ENCODE measurements around the gene ZNF275. TPM values are rescaled to one million over a fixed set of nuclear protein-coding genes. Genes with fewer than 3 reads are reported as not detected.

Gene ZNF275
- total and polyA plus RNA-seq, 2 of the 8 experiments (the other 6 are each of a cell fraction or from before 2014, with no cell fraction given): 8.2 to 9.1 TPM

DNA sequence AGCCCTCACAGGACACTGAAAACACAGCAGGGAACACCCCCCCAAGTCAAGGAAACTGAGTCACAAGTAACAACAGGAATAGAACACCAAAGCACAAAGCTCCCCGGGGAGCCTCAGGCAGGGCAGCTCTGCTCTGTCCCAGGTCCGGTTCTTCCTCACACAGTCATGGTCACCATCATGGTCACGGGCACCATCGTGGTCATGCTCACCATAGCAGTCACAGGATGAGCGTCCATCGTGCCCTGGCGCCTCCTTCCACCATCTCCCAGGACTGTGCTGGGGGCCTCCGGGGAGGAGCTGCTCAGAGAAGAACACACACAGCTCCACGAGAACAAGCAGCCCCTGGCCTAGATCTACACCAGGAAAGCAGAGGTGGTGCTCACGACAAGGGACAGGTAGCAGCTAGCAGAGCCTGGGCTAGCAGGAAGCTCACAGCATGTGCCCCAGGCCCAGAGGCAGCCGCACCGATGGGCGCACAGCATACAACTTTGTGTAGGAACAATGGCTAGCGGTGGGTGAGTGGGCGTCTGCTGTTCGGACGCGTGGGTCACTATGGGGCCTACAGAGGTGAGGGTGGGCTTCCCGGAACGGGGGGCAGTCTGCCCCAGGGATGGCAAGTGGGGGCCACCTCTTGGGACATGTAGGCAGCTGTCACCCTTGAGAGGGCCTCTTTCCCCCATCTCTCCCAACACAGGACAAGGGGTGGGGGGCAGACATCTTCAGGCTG lies 15.8 kb upstream of the ZNF275 start:
- Histone ChIP-seq H3K56ac (replicated peaks; ENCODE audit: insufficient read length, low read depth, low read length) (no peak overlapping the region), H3K27me3 (replicated peaks in 1 of 4; ENCODE audit: control insufficient read depth in 3 of 4, extremely low read depth in 1 of 4, insufficient read depth in 3 of 4, low read length in 3 of 4) (peaks cover 0 to 11% (median 9%) of the 10 kb centered on the region in 4 experiments; a peak in 5 of 7 replicates), H3K4me2 (ENCODE audit: insufficient read depth in 1 of 2, low read depth in 2 of 2, low read length in 2 of 2) (no peak overlapping the region), H3K23me2 (ENCODE audit: low read depth, low read length) (no peaks in the 10 kb centered on the region; the same call in 1 of the 2 replicates), H3K9me3 (ENCODE audit: insufficient read depth in 2 of 2, low read depth in 1 of 2, low read length in 1 of 2) (no peaks in the 10 kb centered on the region), H4K20me1 (replicated peaks in 1 of 2; ENCODE audit: control insufficient read depth in 1 of 2, insufficient read depth in 2 of 2, low read length in 2 of 2) (no peaks in the 10 kb centered on the region), H4K8ac (ENCODE audit: extremely low read depth, insufficient read depth, low read length) (no peak overlapping the region), H3K4me3 (ENCODE audit: extremely low read depth in 1 of 4, insufficient read depth in 2 of 4, low read depth in 3 of 4, low read length in 4 of 4) (no peak overlapping the region), H4K91ac (replicated peaks; ENCODE audit: insufficient read length, low read length) (no peak overlapping the region), H4K5ac (ENCODE audit: insufficient read length, low read depth, low read length) (no peak overlapping the region), H2AK5ac (ENCODE audit: low read depth, low read length) (no peak overlapping the region), H3K4ac (replicated peaks; ENCODE audit: insufficient read length, low read depth, low read length) (no peak overlapping the region), H3K27ac (ENCODE audit: low read depth, low read length) (no peak overlapping the region), H3K18ac (ENCODE audit: extremely low read depth, low read length) (no peak overlapping the region), H2BK120ac (replicated peaks; ENCODE audit: low read depth, low read length) (no peak overlapping the region), H3K23ac (ENCODE audit: insufficient read length) (no peak overlapping the region), H2BK20ac (ENCODE audit: low read length) (no peak overlapping the region), H2AFZ (ENCODE audit: low read length) (no peak overlapping the region), H3K79me2 (ENCODE audit: control insufficient read depth in 1 of 2, insufficient read depth in 2 of 2, low read length in 2 of 2) (no peaks in the 10 kb centered on the region), H3K4me1 (replicated peaks in 1 of 4; ENCODE audit: control insufficient read depth in 3 of 4, insufficient read depth in 4 of 4, low read length in 3 of 4) (peaks cover 0 to 4% (median 3%) of the 10 kb centered on the region in 4 experiments; a peak in 6 of 7 replicates), H3K9ac (replicated peaks in 1 of 4; ENCODE audit: extremely low read depth in 1 of 4, low read depth in 3 of 4, low read length in 3 of 4) (no peak overlapping the region), H2BK5ac (ENCODE audit: low read depth, low read length) (no peak overlapping the region), H3K36me3 (ENCODE audit: control insufficient read depth in 2 of 4, insufficient read depth in 4 of 4, low read length in 3 of 4) (no peaks in the 10 kb centered on the region), H2BK12ac (ENCODE audit: low read depth, low read length) (no peak overlapping the region), H2BK15ac (ENCODE audit: low read length) (no peak overlapping the region), H3K79me1 (ENCODE audit: low read depth, low read length) (no peaks in the 10 kb centered on the region), H3K14ac (ENCODE audit: insufficient read length) (no peak overlapping the region)
- ChIA-PET POLR2A (ENCODE audit: partially characterized antibody) (no interaction called here), CTCF (ENCODE audit: partially characterized antibody) (no interaction called here)
- DNase-seq (ENCODE audit: low read depth in 1 of 2, low spot score in 2 of 2) (no peak), FAIRE-seq (no peak)
- WGBS, 2 experiments (ENCODE audit: extremely low coverage in 1 of 2, insufficient coverage in 1 of 2, insufficient read length in 1 of 2, insufficient replicate concordance in 2 of 2, low coverage in 1 of 2, low lambda C conversion rate in 2 of 2, missing lambda C conversion rate in 1 of 2): 100% methylated on average over 2 of the region's 20 CpGs; no CpG with 5 or more reads in 1 of the 2 experiments
- TF ChIP-seq RXRA (IDR thresholded peaks at IDR 0.05; ENCODE audit: insufficient read depth, low read depth, low read length): no peak
- TF ChIP-seq, protein P1, sequence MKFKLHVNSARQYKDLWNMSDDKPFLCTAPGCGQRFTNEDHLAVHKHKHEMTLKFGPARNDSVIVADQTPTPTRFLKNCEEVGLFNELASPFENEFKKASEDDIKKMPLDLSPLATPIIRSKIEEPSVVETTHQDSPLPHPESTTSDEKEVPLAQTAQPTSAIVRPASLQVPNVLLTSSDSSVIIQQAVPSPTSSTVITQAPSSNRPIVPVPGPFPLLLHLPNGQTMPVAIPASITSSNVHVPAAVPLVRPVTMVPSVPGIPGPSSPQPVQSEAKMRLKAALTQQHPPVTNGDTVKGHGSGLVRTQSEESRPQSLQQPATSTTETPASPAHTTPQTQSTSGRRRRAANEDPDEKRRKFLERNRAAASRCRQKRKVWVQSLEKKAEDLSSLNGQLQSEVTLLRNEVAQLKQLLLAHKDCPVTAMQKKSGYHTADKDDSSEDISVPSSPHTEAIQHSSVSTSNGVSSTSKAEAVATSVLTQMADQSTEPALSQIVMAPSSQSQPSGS (IDR thresholded peaks at IDR 0.05; ENCODE audit: low read length): no peak
- TF ChIP-seq PHF8 (conservative IDR thresholded peaks at IDR 0.05; ENCODE audit: low read depth, low read length): no peak
- no peak for TF ChIP-seq CBX5 (IDR thresholded peaks at IDR 0.05; ENCODE audit: low read depth, low read length)
- no peak for TF ChIP-seq SIX5 (IDR thresholded peaks at IDR 0.05; ENCODE audit: low read depth, low read length)
- no peak for TF ChIP-seq TAF1 (IDR thresholded peaks at IDR 0.05; ENCODE audit: low read depth, low read length)
- TF ChIP-seq, protein P2, sequence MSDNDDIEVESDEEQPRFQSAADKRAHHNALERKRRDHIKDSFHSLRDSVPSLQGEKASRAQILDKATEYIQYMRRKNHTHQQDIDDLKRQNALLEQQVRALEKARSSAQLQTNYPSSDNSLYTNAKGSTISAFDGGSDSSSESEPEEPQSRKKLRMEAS (IDR thresholded peaks at IDR 0.05): no peak
- no peak for TF ChIP-seq CBX8 (IDR thresholded peaks at IDR 0.05; ENCODE audit: borderline replicate concordance, low read depth, low read length)
- no peak for TF ChIP-seq JUND (IDR thresholded peaks at IDR 0.05; ENCODE audit: low read length)
- no peak for TF ChIP-seq HDAC2 (IDR thresholded peaks at IDR 0.05; ENCODE audit: borderline replicate concordance in 1 of 2, low read depth in 2 of 2, low read length in 2 of 2)
- no peak for TF ChIP-seq BCL11A (IDR thresholded peaks at IDR 0.05; ENCODE audit: low read depth in 2 of 2, low read length in 2 of 2)

All from H1 (cell line).